Muscle layer of duodenum (tissue), 2 donors: Measurements from ENCODE around the gene WEE1.

ENCODE experiments used
- H3K27ac ChIP-seq: one replicate; pipeline ENCODE4 v1.7.0; 2013; ENCODE audit warnings: mild to moderate bottlenecking, low read length
- H3K27me3 ChIP-seq: one replicate; pipeline ENCODE4 v1.7.0; 2013; ENCODE audit warnings: low read depth, mild to moderate bottlenecking, control low read depth, low read length
- H3K36me3 ChIP-seq, 2 donors: one replicate each; pipeline ENCODE4 v1.7.0; 2013; ENCODE audit warnings: low read length in 2 of 2, control low read depth in 1 of 2, mild to moderate bottlenecking in 1 of 2; ENCODE audit not compliant: insufficient read depth in 2 of 2, control insufficient read depth in 1 of 2
- H3K4me1 ChIP-seq, 2 donors: one replicate each; pipeline ENCODE4 v1.7.0; 2013; ENCODE audit warnings: low read length in 2 of 2, mild to moderate bottlenecking in 2 of 2, control low read depth in 1 of 2, moderate library complexity in 1 of 2; ENCODE audit not compliant: insufficient read depth in 2 of 2, control insufficient read depth in 1 of 2
- H3K4me3 ChIP-seq, 2 donors: one replicate each; pipeline ENCODE4 v1.7.0; 2013; ENCODE audit warnings: low read length in 2 of 2, low read depth in 1 of 2, mild to moderate bottlenecking in 1 of 2
- H3K9me3 ChIP-seq, 2 donors: one replicate each; pipeline ENCODE4 v1.7.0; 2013; ENCODE audit warnings: low read length in 2 of 2, control low read depth in 1 of 2, mild to moderate bottlenecking in 1 of 2; ENCODE audit not compliant: control insufficient read depth in 1 of 2
- donor health status: healthy.

The WEE1 gene

GRCh38 chr11:9575260-9576240 is 2.1 kb downstream of the WEE1 start:
- Histone ChIP-seq H3K36me3 (peaks cover 0 to 19% of the 10 kb centered on the region in 2 donors), H3K9me3 (no peaks in the 10 kb centered on the region), H3K4me1 (peaks cover 0 to 8% of the 10 kb centered on the region in 2 donors), H3K27ac (peak overlapping the region; percentile 95), H3K4me3 (peak overlapping the region; percentile 74 to 88), H3K27me3 (no peaks in the 10 kb centered on the region)

- Histone ChIP-seq H3K4me1 (peaks cover 0 to 8% of the 10 kb centered on the region in 2 donors), H3K27me3 (no peaks in the 10 kb centered on the region), H3K4me3 (peak overlapping the region; percentile 74 to 88), H3K9me3 (no peaks in the 10 kb centered on the region), H3K27ac (peak overlapping the region; percentile 95), H3K36me3 (peaks cover 5 to 29% of the 10 kb centered on the region in 2 donors)
Measured at GRCh38 chr11:9576701-9577381, 3.4 kb downstream of the WEE1 start.

GRCh38 chr11:9577556-9577955 is 4.1 kb downstream of the WEE1 start:
- peak overlapping the region; percentile 74 to 88 for H3K4me3 ChIP-seq
- H3K27ac ChIP-seq: peak overlapping the region; percentile 95
- peaks cover 5 to 35% of the 10 kb centered on the region in 2 donors for H3K36me3 ChIP-seq
- H3K4me1 ChIP-seq: peaks cover 0 to 5% of the 10 kb centered on the region in 2 donors
- no peaks in the 10 kb centered on the region for H3K27me3 ChIP-seq
- H3K9me3 ChIP-seq: no peaks in the 10 kb centered on the region

- peaks cover 20 to 35% of the 10 kb centered on the region in 2 donors for H3K36me3 ChIP-seq
- no peaks in the 10 kb centered on the region for H3K4me1 ChIP-seq
Measured at GRCh38 chr11:9580894-9581293, 7.4 kb downstream of the WEE1 start.

GRCh38 chr11:9581556-9582161 is 8.2 kb downstream of the WEE1 start:
- Histone ChIP-seq H3K4me1 (no peaks in the 10 kb centered on the region), H3K9me3 (no peaks in the 10 kb centered on the region), H3K27ac (no peak overlapping the region), H3K27me3 (no peaks in the 10 kb centered on the region), H3K4me3 (no peak overlapping the region), H3K36me3 (peaks cover 28 to 42% of the 10 kb centered on the region in 2 donors)

More at GRCh38 chr11:9580894-9581293, 7.4 kb downstream of the WEE1 start:
- Histone ChIP-seq H3K27ac (no peak overlapping the region), H3K27me3 (no peaks in the 10 kb centered on the region), H3K9me3 (no peaks in the 10 kb centered on the region), H3K4me3 (no peak overlapping the region)

- no peaks in the 10 kb centered on the region for H3K4me1 ChIP-seq
- no peaks in the 10 kb centered on the region for H3K27me3 ChIP-seq
- no peak overlapping the region for H3K27ac ChIP-seq
- H3K9me3 ChIP-seq: no peaks in the 10 kb centered on the region
- H3K4me3 ChIP-seq: no peak overlapping the region
- peaks cover 17 to 30% of the 10 kb centered on the region in 2 donors for H3K36me3 ChIP-seq
Measured at GRCh38 chr11:9590717-9591116, 17.2 kb downstream of the WEE1 start.

GRCh38 chr11:9594267-9595046 is 21.0 kb downstream of the WEE1 start:
- Histone ChIP-seq H3K4me1 (no peaks in the 10 kb centered on the region), H3K27ac (no peak overlapping the region), H3K36me3 (peaks cover 0 to 4% of the 10 kb centered on the region in 2 donors), H3K9me3 (no peaks in the 10 kb centered on the region), H3K4me3 (no peak overlapping the region), H3K27me3 (no peaks in the 10 kb centered on the region)

- peaks cover 0 to 9% of the 10 kb centered on the region in 2 donors for H3K4me1 ChIP-seq
- H3K27me3 ChIP-seq: no peaks in the 10 kb centered on the region
- no peak overlapping the region for H3K4me3 ChIP-seq
- H3K36me3 ChIP-seq: no peaks in the 10 kb centered on the region
- no peak overlapping the region for H3K27ac ChIP-seq
- H3K9me3 ChIP-seq: no peaks in the 10 kb centered on the region
Measured at GRCh38 chr11:9596926-9597464, 23.5 kb downstream of the WEE1 start.

GRCh38 chr11:9600166-9600565 is 26.7 kb downstream of the WEE1 start:
- H3K27me3 ChIP-seq: no peaks in the 10 kb centered on the region
- H3K27ac ChIP-seq: no peak overlapping the region
- peaks cover 0 to 9% of the 10 kb centered on the region in 2 donors for H3K4me1 ChIP-seq
- H3K4me3 ChIP-seq: no peak overlapping the region
- H3K9me3 ChIP-seq: no peaks in the 10 kb centered on the region
- no peaks in the 10 kb centered on the region for H3K36me3 ChIP-seq

- Histone ChIP-seq H3K4me3 (no peak overlapping the region), H3K36me3 (no peaks in the 10 kb centered on the region), H3K4me1 (peaks cover 0 to 9% of the 10 kb centered on the region in 2 donors), H3K27me3 (no peaks in the 10 kb centered on the region), H3K9me3 (no peaks in the 10 kb centered on the region), H3K27ac (no peak overlapping the region)
Measured at GRCh38 chr11:9600644-9601036, 27.2 kb downstream of the WEE1 start.
